Rectal smooth muscle tissue (tissue), 1 donor: ENCODE measurements around the gene ACSM5.
"Not testable (repeated sequence)": the region's sequence is repeated elsewhere in the genome, so short reads cannot be mapped to it uniquely, and the experiment has no call there.

Source experiments
- H3K27ac ChIP-seq: one replicate; pipeline ENCODE4 v1.7.0; 2013; ENCODE audit warnings: low read depth, low read length, inconsistent platforms
- H3K27me3 ChIP-seq: one replicate; pipeline ENCODE4 v1.7.0; 2013; ENCODE audit warnings: low read length; ENCODE audit not compliant: control insufficient read depth, insufficient read depth
- H3K36me3 ChIP-seq: one replicate; pipeline ENCODE4 v1.7.0; 2013; ENCODE audit warnings: low read length; ENCODE audit not compliant: control insufficient read depth, insufficient read depth
- H3K4me1 ChIP-seq: one replicate; pipeline ENCODE4 v1.7.0; 2013; ENCODE audit warnings: low read length; ENCODE audit not compliant: control insufficient read depth, insufficient read depth
- H3K4me3 ChIP-seq: one replicate; pipeline ENCODE4 v1.7.0; 2013; ENCODE audit warnings: low read length
- H3K9ac ChIP-seq: one replicate; pipeline ENCODE4 v1.7.0; 2013; ENCODE audit warnings: low read length

The ACSM5 gene

DNA sequence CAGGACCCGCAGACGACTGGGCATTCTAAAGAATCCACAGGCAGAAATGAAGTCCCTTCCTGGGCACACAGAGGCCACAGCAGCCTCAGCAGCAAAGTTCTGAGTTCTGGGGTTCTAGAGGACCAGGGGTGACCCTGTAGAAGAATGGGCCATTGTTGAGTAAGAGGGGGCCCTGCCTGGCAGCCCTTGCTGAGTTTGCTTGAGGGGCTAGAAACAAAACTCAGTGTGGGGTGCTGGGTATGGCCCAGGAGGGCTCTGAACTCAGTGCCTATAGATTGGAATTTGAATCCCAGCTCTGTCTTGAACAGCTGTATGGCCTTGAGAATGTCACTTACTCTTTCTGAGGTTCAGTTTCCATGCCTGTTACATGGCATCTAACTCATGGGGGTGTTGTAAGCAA is 4.7 kb upstream of the ACSM5 start, which contains the start of gene PDILT:
Gene PDILT, minus strand, starts transcription at position 101 of the 400 bp plus-strand sequence. CDS start 5,437 bp downstream, outside the sequence.
- no peaks in the 10 kb centered on the region for H3K4me1 ChIP-seq

DNA sequence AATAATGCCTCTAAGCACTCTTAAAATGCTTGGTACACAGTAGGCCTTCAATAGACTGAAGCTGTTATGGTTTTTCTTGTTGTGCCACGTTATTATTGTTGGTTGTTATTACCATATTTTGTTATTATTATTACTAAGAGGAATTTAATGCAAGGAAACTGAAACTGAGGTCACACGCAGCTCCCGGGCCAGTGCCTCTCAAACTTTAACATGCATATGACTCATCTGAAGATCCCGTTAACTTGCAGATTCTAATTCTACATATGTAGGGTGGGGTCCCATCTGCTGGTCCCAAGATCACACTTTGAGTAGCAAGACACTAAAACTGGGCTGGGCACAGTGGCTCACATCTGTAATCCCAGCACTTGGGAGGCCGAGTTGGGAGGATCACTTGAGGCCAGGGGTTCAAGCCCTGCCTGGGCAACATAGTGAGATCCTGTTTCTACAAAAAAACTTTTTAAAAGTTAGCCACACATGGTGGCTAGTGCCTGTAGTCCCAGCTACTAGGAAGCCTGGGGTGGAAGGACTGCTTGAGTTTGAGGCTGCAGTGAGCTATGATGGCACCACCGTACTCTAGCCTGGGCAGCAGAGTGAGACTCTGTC is 888 bp downstream of the ACSM5 start:
- no peak overlapping the region for H3K27ac ChIP-seq
- no peaks in the 10 kb centered on the region for H3K4me1 ChIP-seq
- no peaks in the 10 kb centered on the region for H3K27me3 ChIP-seq
- H3K36me3 ChIP-seq = no peaks in the 10 kb centered on the region
- no peak overlapping the region for H3K9ac ChIP-seq
- no peak overlapping the region for H3K4me3 ChIP-seq

More for the DNA sequence above, 4.7 kb upstream of the ACSM5 start, which contains the start of gene PDILT:
- Histone ChIP-seq H3K27ac (no peak within 1 kb of the TSS), H3K9ac (no peak within 1 kb of the TSS), H3K27me3 (no peaks in the 10 kb centered on the region), H3K4me3 (no peak within 1 kb of the TSS), H3K36me3 (no peaks in the 10 kb centered on the region)

DNA sequence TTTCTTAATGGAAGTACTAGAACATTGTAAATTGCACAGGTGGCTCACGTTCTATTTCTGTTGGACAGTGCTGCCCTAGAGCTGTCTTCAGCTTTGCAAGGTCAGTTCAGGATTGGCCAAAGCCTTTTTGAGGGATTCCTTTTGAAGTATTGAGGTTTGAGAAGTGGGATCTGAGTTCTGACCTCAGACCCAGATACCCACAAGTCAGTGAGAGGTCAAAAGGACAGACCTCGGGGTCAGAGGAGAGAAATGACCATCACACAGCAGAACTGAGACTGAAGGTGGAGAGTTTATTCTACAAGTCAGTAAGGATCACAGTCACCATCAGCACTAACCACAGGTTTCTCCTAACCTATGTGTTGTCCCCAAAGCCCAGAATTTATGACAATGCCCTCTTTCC is 1.7 kb downstream of the ACSM5 start:
- Histone ChIP-seq H3K27ac (no peak overlapping the region), H3K4me3 (no peak overlapping the region), H3K9ac (no peak overlapping the region), H3K36me3 (no peaks in the 10 kb centered on the region), H3K4me1 (no peaks in the 10 kb centered on the region), H3K27me3 (no peaks in the 10 kb centered on the region)

DNA sequence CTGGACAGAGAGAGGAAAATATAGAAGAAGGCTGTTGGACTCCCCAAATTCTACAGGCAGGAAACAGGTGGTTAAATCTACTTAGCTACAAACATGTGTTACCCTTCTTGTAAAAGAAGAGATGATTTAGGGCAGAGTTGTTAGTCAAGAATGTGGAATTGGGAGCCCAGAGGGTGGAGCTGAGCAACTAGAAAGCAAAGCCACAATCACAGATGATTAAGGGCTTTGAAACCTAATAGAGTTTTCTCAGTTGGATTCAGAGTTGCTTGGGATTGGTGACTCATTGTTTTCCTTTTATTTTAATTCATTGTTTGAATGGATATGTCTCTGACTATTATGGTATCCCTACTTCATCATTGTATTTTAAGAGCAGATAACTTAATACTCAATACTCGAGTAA is 6.2 kb downstream of the ACSM5 start:
- H3K27me3 ChIP-seq = no peaks in the 10 kb centered on the region
- no peaks in the 10 kb centered on the region for H3K4me1 ChIP-seq
- no peak overlapping the region for H3K9ac ChIP-seq
- H3K4me3 ChIP-seq = no peak overlapping the region
- H3K36me3 ChIP-seq = no peaks in the 10 kb centered on the region
- no peak overlapping the region for H3K27ac ChIP-seq

DNA sequence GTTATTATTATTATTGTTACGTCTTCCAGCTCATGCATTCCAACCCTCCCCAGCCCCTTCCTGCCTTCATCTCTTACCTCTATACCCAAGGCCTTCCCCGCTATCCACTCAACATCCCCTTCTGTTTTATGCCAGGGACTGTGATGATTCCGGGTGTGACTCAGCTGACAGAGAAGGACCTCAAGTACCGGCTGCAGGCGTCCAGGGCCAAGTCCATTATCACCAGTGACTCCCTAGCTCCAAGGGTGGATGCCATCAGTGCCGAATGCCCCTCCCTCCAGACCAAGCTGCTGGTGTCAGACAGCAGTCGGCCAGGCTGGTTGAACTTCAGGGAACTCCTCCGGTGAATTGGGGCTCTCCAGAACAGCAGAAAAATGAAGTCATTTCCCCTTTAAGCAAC is 9.8 kb downstream of the ACSM5 start:
- H3K27me3 ChIP-seq, H3K4me3 ChIP-seq, H3K4me1 ChIP-seq, H3K36me3 ChIP-seq, H3K27ac ChIP-seq, H3K9ac ChIP-seq: not testable (repeated sequence)

DNA sequence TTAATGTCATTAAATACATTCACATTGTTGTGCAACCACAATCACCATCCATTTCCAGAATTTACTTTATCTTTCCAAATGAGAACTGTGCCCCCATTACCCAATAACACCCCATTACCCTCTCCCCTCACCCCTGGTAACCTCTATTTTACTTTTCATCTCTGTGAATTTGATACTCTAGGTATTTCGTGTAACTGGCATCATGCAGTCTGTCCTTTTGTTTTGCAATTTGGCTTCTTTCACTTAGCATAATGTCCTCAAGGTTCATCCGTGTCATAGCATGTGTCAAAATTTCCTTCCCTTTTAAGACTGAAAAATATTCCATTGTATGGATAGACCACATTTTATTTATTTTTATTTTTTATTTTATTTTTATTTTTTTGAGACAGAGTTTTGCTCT is 12.4 kb downstream of the ACSM5 start:
- not testable (repeated sequence) for H3K9ac ChIP-seq, H3K27ac ChIP-seq, H3K27me3 ChIP-seq, H3K36me3 ChIP-seq, H3K4me1 ChIP-seq, H3K4me3 ChIP-seq

DNA sequence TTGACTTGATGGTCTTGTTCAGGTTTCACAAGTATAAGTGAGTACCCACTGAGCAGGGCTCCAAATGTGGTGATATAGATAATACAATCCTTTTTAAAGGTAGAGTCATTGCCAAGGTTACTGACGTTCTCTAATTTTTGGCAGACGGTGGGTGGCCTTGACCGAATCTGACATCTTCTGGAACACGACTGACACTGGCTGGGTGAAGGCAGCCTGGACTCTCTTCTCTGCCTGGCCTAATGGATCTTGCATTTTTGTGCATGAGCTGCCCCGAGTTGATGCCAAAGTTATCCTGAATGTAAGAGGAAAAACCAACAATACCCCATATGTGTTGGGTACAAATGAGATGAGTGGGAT is 14.4 kb downstream of the ACSM5 start:
- H3K9ac ChIP-seq, H3K36me3 ChIP-seq, H3K27me3 ChIP-seq, H3K4me1 ChIP-seq, H3K27ac ChIP-seq, H3K4me3 ChIP-seq: not testable (repeated sequence)

DNA sequence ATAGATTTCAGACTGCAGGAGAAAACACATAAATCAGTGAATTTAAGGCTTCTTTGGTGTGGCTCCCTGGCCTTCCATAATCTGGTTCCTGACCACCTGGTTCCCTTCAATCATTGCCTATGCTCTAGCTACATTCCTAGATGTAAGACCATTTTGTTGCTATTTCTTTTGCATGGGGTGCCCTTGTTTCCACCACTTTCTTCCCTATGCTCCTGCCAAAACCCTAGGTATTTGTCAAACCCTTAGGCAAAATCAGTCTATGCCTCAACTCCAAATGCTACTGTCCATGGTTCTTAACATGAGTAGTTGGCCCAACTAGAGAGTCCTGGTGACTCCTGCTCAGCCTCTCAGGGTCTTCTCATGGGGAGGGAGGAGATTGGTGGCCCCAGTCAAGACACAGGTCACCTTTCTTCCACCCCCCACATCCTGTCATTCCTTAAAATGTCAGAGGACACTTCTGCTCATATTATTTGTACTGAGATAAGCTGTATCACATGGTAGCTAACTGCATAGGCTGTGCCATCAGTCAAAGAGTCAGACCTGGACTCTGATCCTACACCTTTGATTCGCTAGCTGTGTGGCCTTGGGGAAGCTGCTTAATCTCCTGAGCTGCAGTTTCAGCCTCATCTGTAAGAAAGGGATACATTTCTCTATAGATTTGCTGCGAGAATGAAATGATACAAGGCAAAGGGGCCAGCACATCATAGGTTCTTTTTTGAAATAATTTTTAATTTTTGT is 15.0 kb downstream of the ACSM5 start:
- no peak overlapping the region for H3K27ac ChIP-seq
- no peak overlapping the region for H3K4me3 ChIP-seq
- H3K4me1 ChIP-seq = no peaks in the 10 kb centered on the region
- no peaks in the 10 kb centered on the region for H3K36me3 ChIP-seq
- H3K27me3 ChIP-seq = no peaks in the 10 kb centered on the region
- no peak overlapping the region for H3K9ac ChIP-seq

DNA sequence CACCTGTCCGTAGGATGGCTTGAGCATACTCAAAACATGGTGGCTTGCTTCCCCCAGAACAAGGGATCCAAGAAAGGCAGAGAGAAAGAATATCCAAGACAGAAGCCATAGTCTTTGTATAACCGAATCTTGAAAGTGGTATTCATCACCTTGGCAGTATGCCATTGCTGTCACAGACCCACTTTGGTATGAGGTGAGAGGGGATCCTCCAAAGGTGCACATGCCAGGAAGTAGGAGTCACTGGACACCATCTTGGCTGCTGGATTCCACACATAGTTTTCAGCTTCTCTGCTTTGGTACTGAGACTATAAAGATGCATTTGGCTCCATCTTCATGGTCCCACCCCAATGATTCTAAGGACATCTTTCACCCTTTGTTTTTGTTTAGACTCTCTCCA is 18.1 kb downstream of the ACSM5 start:
- not testable (repeated sequence) for H3K27ac ChIP-seq, H3K4me3 ChIP-seq, H3K9ac ChIP-seq, H3K27me3 ChIP-seq, H3K36me3 ChIP-seq, H3K4me1 ChIP-seq

DNA sequence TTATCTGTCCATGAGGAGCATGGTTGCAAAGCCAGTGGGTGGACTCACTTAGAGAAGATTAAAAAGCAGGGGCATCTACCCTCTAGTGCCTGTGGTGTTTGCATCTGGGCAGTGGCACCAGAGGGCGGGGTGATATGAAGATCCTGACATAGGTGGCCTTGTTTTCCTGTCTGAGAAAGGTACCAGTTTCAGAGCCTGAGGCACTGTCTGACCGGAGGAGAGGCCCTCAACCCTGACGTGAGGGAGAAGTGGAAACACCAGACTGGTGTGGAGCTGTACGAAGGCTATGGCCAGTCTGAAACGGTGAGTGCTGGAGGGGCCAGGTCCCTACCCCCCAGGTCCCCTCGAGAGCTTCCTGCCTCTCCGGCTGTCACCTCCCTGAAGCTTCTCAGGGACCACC is 20.2 kb downstream of the ACSM5 start:
- H3K4me1 ChIP-seq, H3K27me3 ChIP-seq, H3K9ac ChIP-seq, H3K27ac ChIP-seq, H3K36me3 ChIP-seq, H3K4me3 ChIP-seq: not testable (repeated sequence)

DNA sequence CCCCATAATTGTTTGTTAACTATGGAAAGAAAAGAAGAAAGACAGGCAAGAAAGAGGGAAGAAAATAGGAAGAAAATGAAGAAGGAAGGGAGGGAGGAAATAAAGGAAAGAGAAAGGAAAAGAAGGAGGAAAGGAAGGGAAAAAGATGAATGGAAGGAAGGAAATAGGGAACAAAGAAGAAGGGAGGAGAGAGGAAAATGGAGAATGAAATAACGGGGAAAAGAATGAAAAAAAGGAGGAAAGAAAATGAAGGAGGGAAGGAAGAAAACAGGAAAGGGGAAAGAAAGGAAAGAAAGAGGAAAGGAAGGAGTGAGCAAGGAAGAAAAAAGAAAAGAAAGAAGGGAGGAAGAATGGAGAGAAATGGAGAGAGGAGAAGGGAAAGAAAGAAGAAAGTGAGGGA is 21.1 kb downstream of the ACSM5 start:
- not testable (repeated sequence) for H3K4me3 ChIP-seq, H3K4me1 ChIP-seq, H3K36me3 ChIP-seq, H3K9ac ChIP-seq, H3K27ac ChIP-seq, H3K27me3 ChIP-seq

DNA sequence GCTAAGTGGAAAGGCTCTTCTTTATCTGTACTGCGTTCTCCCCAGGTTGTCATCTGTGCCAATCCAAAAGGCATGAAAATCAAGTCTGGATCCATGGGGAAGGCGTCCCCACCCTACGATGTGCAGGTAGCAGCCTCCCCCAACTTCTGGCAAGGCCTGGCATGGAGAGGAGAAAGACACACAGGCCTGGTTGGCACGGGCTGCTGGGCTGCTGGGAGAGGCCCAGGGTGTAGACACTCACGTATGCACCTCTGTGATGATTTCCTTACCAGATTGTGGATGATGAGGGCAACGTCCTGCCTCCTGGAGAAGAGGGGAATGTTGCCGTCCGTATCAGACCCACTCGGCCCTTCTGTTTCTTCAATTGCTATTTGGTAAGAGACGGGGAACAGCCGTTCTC is 21.6 kb downstream of the ACSM5 start:
- Histone ChIP-seq H3K36me3 (no peaks in the 10 kb centered on the region), H3K27ac (no peak overlapping the region), H3K9ac (no peak overlapping the region), H3K4me3 (no peak overlapping the region), H3K27me3 (no peaks in the 10 kb centered on the region), H3K4me1 (no peaks in the 10 kb centered on the region)

DNA sequence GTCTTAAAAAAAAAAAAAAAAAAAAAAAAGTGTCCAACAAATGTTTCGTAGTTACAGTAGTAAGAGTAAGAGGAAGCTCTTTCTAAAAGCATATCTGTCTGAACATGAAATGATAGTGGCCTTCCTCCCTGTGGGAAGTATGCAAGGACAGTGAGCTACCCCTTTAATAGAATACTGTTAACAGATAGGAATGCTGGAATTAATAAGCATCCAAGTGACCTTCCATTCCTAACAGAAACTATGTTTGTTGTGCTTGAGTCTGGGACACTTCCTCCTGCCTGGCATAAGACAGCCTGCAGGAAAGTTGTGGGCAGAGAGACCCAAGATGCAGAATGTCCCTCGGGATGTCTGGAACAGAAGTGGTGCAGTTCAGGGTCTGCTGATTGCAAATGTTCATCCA is 29.6 kb downstream of the ACSM5 start:
- not testable (repeated sequence) for H3K27ac ChIP-seq, H3K4me1 ChIP-seq, H3K36me3 ChIP-seq, H3K9ac ChIP-seq, H3K27me3 ChIP-seq, H3K4me3 ChIP-seq
